EL (cell line): ENCODE results near the gene OR5D18.
"Not testable (repeated sequence)": the region's sequence is repeated elsewhere in the genome, so short reads cannot be mapped to it uniquely, and the experiment has no call there.

ENCODE experiments used
- DNase-seq: peaks from one replicate; pipeline ENCODE4 v3.0.0-alpha.2; 2016

Gene OR5D18

GRCh38 chr11:55819330-55819729 lies at the start of gene OR5D18:
TSS of gene OR5D18 (plus strand) at chr11:55819630. CDS start at chr11:55819630, 0 bp downstream.
- DNase-seq = no peak

GRCh38 chr11:55773138-55773537 lies 46.3 kb upstream of the OR5D18 start, which contains the start of gene OR5D13:
TSS of gene OR5D13 (plus strand) at chr11:55773438. CDS start at chr11:55773438, 0 bp downstream.
- no peak for DNase-seq

- no peak for DNase-seq
Observed at GRCh38 chr11:55791606-55792005, 27.8 kb upstream of the OR5D18 start.

GRCh38 chr11:55793321-55793720 lies 26.1 kb upstream of the OR5D18 start:
- no peak for DNase-seq

- DNase-seq = no peak
Observed at GRCh38 chr11:55795256-55795655, 24.2 kb upstream of the OR5D18 start, which contains the start of gene OR5D14. TSS of gene OR5D14 (plus strand) at chr11:55795556. CDS start at chr11:55795556, 0 bp downstream.

GRCh38 chr11:55806248-55806647 lies 13.2 kb upstream of the OR5D18 start:
- no peak for DNase-seq

- DNase-seq = no peak
Observed at GRCh38 chr11:55811067-55811466, 8.4 kb upstream of the OR5D18 start, which contains the start of gene OR5L1. TSS of gene OR5L1 (plus strand) at chr11:55811367. CDS start at chr11:55811467, 100 bp downstream.

- DNase-seq = no peak
Observed at GRCh38 chr11:55826919-55827318, 7.5 kb downstream of the OR5D18 start, which contains the start of gene OR5L2. TSS of gene OR5L2 (plus strand) at chr11:55827219. CDS start at chr11:55827219, 0 bp downstream.

- no peak for DNase-seq
Observed at GRCh38 chr11:55838452-55838851, 19.0 kb downstream of the OR5D18 start, which contains the start of gene OR5D16. TSS of gene OR5D16 (plus strand) at chr11:55838752. CDS start at chr11:55838752, 0 bp downstream.

GRCh38 chr11:55847453-55847852 lies 28.0 kb downstream of the OR5D18 start:
- no peak for DNase-seq

- DNase-seq = no peak
Observed at GRCh38 chr11:55849037-55849436, 29.6 kb downstream of the OR5D18 start.

- DNase-seq = no peak
Observed at GRCh38 chr11:55852141-55852540, 32.7 kb downstream of the OR5D18 start.

- DNase-seq = no peak
Observed at GRCh38 chr11:55854704-55855103, 35.3 kb downstream of the OR5D18 start.

- not testable (repeated sequence) for DNase-seq
Observed at GRCh38 chr11:55867354-55867753, 47.9 kb downstream of the OR5D18 start.
